ENCODE measurements around the gene GPRIN1.
"Not testable (repeated sequence)": the region's sequence is repeated elsewhere in the genome, so short reads cannot be mapped to it uniquely, and the experiment has no call there.

Gene GPRIN1

DNA sequence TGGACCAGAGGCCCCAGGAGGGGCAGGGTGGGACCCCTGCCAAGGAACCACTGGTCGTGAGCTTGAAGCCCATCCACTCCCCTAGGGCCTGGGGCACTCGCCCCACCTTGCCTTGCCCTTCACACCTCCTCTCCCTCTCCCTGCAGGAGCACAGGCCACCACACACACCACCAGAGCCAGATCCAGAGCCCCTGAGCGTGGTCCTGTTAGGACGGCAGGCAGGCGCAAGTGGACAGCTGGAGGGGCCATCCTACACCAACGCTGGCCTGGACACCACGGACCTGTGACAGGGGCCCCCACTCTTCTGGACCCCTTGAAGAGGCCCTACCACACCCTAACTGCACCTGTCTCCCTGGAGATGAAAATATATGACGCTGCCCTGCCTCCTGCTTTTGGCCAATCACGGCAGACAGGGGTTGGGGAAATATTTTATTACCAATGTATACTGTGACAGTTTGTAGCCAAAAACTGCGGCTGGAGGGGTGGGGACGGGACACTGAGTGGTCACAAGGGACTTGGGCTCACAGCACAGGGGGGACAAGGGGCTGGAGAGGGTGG lies 14.5 kb downstream of the GPRIN1 start:
- TF ChIP-seq, protein P1, sequence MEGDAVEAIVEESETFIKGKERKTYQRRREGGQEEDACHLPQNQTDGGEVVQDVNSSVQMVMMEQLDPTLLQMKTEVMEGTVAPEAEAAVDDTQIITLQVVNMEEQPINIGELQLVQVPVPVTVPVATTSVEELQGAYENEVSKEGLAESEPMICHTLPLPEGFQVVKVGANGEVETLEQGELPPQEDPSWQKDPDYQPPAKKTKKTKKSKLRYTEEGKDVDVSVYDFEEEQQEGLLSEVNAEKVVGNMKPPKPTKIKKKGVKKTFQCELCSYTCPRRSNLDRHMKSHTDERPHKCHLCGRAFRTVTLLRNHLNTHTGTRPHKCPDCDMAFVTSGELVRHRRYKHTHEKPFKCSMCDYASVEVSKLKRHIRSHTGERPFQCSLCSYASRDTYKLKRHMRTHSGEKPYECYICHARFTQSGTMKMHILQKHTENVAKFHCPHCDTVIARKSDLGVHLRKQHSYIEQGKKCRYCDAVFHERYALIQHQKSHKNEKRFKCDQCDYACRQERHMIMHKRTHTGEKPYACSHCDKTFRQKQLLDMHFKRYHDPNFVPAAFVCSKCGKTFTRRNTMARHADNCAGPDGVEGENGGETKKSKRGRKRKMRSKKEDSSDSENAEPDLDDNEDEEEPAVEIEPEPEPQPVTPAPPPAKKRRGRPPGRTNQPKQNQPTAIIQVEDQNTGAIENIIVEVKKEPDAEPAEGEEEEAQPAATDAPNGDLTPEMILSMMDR (conservative IDR thresholded peaks at IDR 0.05) = no peak
- H3K27ac ChIP-seq = no peak overlapping the region

DNA sequence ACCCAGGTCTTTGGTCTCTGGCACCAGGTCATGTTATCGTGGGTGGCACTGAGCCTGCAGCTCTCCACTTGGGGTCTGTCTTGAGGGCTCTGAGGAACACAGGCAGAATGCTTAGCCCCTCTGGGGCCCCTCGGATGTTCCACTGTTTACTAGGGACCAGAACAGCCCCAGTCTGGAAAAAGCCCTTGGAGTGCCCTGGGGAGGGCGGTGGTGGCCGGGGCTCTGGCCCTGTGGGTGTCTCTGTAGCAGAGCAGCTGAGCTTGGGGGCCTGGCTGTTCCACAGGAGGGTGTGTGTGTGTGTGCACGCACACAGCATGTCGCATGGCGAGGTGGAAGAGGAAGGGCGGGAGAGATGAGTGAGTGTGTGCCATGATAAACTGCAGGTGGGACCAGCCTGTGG lies 15.4 kb downstream of the GPRIN1 start:
- H3K27ac ChIP-seq = no peak overlapping the region
- TF ChIP-seq, protein P1 (conservative IDR thresholded peaks at IDR 0.05) = no peak

DNA sequence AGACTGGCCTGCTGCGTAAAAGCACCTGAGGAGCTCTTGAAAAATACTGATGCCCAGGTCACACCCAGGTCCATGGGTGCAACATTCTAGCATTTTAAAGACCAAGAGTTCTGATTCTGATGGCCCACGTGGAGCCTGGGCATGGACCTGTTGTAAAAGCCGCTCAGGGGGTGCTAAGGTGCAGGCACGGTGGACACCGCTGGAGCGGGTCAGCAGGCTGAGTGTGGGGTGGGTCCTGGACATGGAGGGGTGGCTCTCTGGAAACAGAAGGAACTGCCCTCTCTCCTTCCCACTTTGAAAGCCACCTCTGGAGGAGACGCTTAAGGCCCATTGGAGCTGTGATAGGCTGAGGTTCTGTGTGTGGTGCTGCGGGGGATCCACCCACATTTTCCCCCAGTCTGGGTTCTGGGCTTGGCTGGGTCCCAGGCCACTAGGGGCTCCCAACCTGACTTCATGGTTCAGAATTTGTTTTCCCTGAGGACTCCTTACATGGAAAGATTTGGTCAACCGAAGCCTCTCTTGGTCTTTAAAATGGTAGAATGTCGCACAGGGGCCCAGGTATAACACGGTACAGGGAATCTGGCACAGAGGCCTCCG lies 16.6 kb downstream of the GPRIN1 start:
- TF ChIP-seq, protein P1 (conservative IDR thresholded peaks at IDR 0.05) = no peak

DNA sequence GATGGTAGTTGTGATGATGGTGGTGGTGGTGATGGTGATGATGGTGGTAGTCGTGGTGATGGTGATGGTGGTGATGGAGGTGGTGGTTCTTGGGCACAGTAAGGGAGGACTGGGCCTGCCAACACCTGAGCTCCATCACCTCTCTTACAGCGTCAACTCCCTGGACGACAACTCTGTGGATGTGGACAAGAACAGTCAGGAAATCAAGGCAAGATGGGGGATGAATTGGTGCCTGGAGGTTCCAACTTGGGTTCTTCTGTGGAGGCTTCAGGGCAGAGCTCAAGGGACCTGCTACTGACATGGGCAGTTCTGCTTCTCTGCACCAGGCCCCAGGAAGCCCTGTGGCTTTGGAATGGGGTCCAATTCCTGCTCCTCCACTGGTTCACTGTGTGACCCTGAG lies 17.4 kb downstream of the GPRIN1 start:
- TF ChIP-seq, protein P1 (conservative IDR thresholded peaks at IDR 0.05) = no peak
- no peak overlapping the region for H3K27ac ChIP-seq

More for the DNA sequence above, 16.6 kb downstream of the GPRIN1 start:
- no peak overlapping the region for H3K27ac ChIP-seq

DNA sequence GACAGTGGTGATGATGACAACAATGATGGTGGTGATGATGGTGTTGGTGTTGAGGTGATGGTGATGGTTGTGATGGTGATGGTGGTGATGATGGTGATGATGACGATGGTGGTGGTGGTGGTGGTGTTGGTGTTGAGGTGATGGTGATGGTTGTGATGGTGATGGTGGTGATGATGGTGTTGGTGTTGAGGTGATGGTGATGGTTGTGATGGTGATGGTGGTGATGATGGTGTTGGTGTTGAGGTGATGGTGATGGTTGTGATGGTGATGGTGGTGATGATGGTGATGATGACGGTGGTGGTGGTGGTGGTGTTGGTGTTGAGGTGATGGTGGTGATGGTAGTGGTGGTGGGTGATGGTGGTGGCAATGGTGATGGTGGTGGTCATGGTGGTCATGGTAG lies 18.3 kb downstream of the GPRIN1 start:
- H3K27ac ChIP-seq = not testable (repeated sequence)

DNA sequence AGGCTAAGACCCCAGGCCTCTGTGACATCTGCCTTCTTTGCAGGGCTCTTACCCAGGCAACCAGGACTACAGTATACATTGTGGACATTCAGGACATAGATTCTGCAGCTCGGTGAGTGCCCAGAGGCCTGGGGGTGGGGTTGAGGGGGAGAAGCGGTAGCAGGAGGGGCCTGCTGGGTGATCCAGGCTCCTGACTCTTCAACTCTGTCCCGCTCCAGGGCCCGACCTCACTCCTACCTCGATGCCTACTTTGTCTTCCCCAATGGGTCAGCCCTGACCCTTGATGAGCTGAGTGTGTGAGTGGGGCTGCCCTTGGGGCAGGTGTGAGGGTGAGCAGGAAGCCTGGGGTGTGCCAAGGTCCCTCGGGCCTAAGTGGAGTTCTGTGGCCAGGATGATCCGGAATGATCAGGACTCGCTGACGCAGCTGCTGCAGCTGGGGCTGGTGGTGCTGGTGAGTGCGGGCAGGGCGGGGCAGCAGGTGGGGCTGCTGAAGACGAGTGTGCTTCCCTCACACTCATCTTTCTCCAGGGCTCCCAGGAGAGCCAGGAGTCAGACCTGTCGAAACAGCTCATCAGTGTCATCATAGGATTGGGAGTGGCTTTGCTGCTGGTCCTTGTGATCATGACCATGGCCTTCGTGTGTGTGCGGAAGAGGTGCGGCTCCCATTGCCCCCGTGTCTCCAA lies 19.8 kb downstream of the GPRIN1 start:
- H3K27ac ChIP-seq = no peak overlapping the region
- TF ChIP-seq, protein P1 (conservative IDR thresholded peaks at IDR 0.05) = no peak

DNA sequence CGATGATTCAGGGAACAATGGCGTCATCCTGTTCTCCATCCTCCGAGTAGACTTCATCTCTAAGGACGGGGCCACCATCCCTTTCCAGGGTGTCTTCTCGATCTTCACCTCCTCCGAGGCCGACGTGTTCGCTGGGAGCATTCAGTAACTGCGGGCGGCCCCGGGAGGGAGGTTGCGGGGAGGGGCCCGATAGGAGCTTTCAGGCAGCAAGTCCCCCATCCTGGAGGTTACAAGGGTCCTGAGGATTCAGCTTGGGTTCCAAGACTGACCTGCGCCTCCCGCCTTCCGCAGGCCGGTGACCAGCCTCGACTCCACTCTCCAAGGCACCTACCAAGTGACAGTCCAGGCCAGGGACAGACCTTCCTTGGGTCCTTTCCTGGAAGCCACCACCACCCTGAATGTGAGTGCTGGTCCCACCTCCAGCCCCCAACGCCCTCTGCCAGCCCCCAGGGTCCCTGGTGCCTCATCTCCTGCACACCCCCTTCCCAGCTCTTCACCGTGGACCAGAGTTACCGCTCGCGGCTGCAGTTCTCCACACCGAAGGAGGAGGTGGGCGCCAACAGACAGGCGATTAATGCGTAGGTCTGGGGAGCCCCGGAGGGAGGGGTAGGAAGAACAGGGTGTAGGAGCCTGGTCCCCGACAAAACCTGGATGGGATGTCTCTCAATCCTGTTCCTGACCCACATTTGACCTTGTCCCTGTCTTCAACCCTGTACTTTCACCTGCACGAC lies 20.8 kb downstream of the GPRIN1 start:
- H3K27ac ChIP-seq = no peak overlapping the region
- TF ChIP-seq, protein P1 (conservative IDR thresholded peaks at IDR 0.05) = no peak
